ENCODE data around the gene CACNA1H.

CACNA1H gene

GRCh38 chr16:1206326-1206725 is 53.4 kb downstream of the CACNA1H start:
- no peak for DNase-seq (ENCODE audit: insufficient read length, low spot score)
- FAIRE-seq = no peak

GRCh38 chr16:1206786-1207185 is 53.9 kb downstream of the CACNA1H start:
- FAIRE-seq = no peak

GRCh38 chr16:1208239-1208830 is 55.4 kb downstream of the CACNA1H start:
- FAIRE-seq = no peak
- DNase-seq (ENCODE audit: insufficient read length, low spot score) = no peak

More at GRCh38 chr16:1206786-1207185, 53.9 kb downstream of the CACNA1H start:
- no peak for DNase-seq (ENCODE audit: insufficient read length, low spot score)

GRCh38 chr16:1209081-1209480 is 56.2 kb downstream of the CACNA1H start:
- DNase-seq (ENCODE audit: insufficient read length, low spot score) = no peak
- no peak for FAIRE-seq

GRCh38 chr16:1210461-1210860 is 57.6 kb downstream of the CACNA1H start:
- FAIRE-seq = no peak
- no peak for DNase-seq (ENCODE audit: insufficient read length, low spot score)

GRCh38 chr16:1211451-1212268 is 58.8 kb downstream of the CACNA1H start:
- FAIRE-seq = no peak
- DNase-seq (ENCODE audit: insufficient read length, low spot score) = no peak

- no peak for FAIRE-seq
- no peak for DNase-seq (ENCODE audit: insufficient read length, low spot score)
Measured at GRCh38 chr16:1212616-1213194, 59.8 kb downstream of the CACNA1H start.

GRCh38 chr16:1213231-1213630 is 60.3 kb downstream of the CACNA1H start:
- no peak for DNase-seq (ENCODE audit: insufficient read length, low spot score)
- no peak for FAIRE-seq

GRCh38 chr16:1213796-1214372 is 61.0 kb downstream of the CACNA1H start:
- DNase-seq (ENCODE audit: insufficient read length, low spot score) (no peak), FAIRE-seq (no peak)

GRCh38 chr16:1214719-1215118 is 61.8 kb downstream of the CACNA1H start:
- DNase-seq (ENCODE audit: insufficient read length, low spot score) (no peak), FAIRE-seq (no peak)

- no peak for FAIRE-seq
Measured at GRCh38 chr16:1215574-1216295, 62.8 kb downstream of the CACNA1H start.

GRCh38 chr16:1216296-1216619 is 63.4 kb downstream of the CACNA1H start:
- FAIRE-seq = no peak

More at GRCh38 chr16:1215574-1216295, 62.8 kb downstream of the CACNA1H start:
- DNase-seq (ENCODE audit: insufficient read length, low spot score) = no peak

GRCh38 chr16:1216681-1217400 is 63.9 kb downstream of the CACNA1H start:
- DNase-seq (ENCODE audit: insufficient read length, low spot score) (no peak), FAIRE-seq (no peak)

More at GRCh38 chr16:1216296-1216619, 63.4 kb downstream of the CACNA1H start:
- DNase-seq (ENCODE audit: insufficient read length, low spot score) = no peak

- DNase-seq (ENCODE audit: insufficient read length, low spot score) (no peak), FAIRE-seq (no peak)
Measured at GRCh38 chr16:1217526-1217925, 64.6 kb downstream of the CACNA1H start.

GRCh38 chr16:1218061-1218929 is 65.4 kb downstream of the CACNA1H start:
- no peak for DNase-seq (ENCODE audit: insufficient read length, low spot score)
- no peak for FAIRE-seq

GRCh38 chr16:1218930-1219611 is 66.2 kb downstream of the CACNA1H start:
- DNase-seq (ENCODE audit: insufficient read length, low spot score) = no peak
- FAIRE-seq = no peak

GRCh38 chr16:1220098-1220728 is 67.3 kb downstream of the CACNA1H start:
- no peak for DNase-seq (ENCODE audit: insufficient read length, low spot score)
- FAIRE-seq = no peak
